ENCODE data around the gene RPRML. TPM values are rescaled to one million over a fixed set of nuclear protein-coding genes. Genes with fewer than 3 reads are reported as not detected.

RPRML gene
- total RNA-seq, 4 donors from 2014 or later: 0.59 TPM; not detected in 3

- no peaks in the 10 kb centered on the region for H3K9me3 ChIP-seq
- peaks cover 0 to 5% (median 0%) of the 10 kb centered on the region in 3 donors for H3K36me3 ChIP-seq
- no peak for DNase-seq (ENCODE audit: low spot score in 2 of 2)
- H3K4me3 ChIP-seq: no peak overlapping the region
- no peak overlapping the region for H3K27ac ChIP-seq
- peaks cover 0 to 27% (median 16%) of the 10 kb centered on the region in 4 donors for H3K4me1 ChIP-seq
- 70 to 71% methylated on average over 13 to 14 of the region's 14 CpGs for WGBS, 2 donors
- TF ChIP-seq EP300 (IDR thresholded peaks at IDR 0.05) (no peak), CTCF (IDR thresholded peaks at IDR 0.05) (no peak), POLR2A (IDR thresholded peaks at IDR 0.05) (no peak)
- peaks cover 0 to 51% of the 10 kb centered on the region in 2 donors for H3K27me3 ChIP-seq
Measured at GRCh38 chr17:46976626-46977270, 2.3 kb downstream of the RPRML start.

DNA sequence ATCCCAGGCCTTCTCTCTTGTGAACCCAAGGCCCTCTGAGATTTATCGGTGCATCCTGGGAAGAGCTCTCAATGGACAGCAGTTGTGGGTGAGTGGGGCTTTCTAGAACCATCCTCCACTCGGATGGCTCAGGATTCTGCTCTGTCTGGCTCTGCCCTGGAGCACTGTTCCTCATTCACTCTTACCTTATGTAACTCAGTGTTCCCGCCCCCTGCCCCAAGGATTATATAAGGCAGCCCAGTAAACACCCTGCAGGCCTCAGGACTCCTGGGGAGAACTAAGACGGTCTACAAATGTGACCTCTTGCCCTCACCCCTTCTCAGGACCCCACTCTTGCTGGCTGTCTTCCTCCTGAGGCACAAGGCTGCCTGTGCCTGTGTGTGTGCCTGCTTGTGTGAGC lies 3.8 kb downstream of the RPRML start:
- Histone ChIP-seq H3K4me1 (peaks cover 0 to 27% (median 16%) of the 10 kb centered on the region in 4 donors), H3K4me3 (no peak overlapping the region), H3K9me3 (no peaks in the 10 kb centered on the region), H3K27me3 (peaks cover 0 to 44% of the 10 kb centered on the region in 2 donors), H3K27ac (no peak overlapping the region), H3K36me3 (peaks cover 0 to 8% (median 0%) of the 10 kb centered on the region in 3 donors)
- WGBS, 2 donors: 68 to 75% methylated on average over 4 of the region's 4 CpGs
- TF ChIP-seq CTCF (IDR thresholded peaks at IDR 0.05): no peak
- TF ChIP-seq EP300 (IDR thresholded peaks at IDR 0.05): no peak
- TF ChIP-seq POLR2A (IDR thresholded peaks at IDR 0.05): no peak
- DNase-seq (ENCODE audit: low spot score in 2 of 2): no peak

- no peak for DNase-seq (ENCODE audit: low spot score in 2 of 2)
- peaks cover 0 to 20% (median 0%) of the 10 kb centered on the region in 3 donors for H3K36me3 ChIP-seq
- no peaks in the 10 kb centered on the region for H3K9me3 ChIP-seq
- H3K4me3 ChIP-seq: no peak overlapping the region
- 85% methylated on average over 11 of the region's 11 CpGs for WGBS, 2 donors
- peaks cover 0 to 19% (median 11%) of the 10 kb centered on the region in 4 donors for H3K4me1 ChIP-seq
- H3K27me3 ChIP-seq: peaks cover 0 to 32% of the 10 kb centered on the region in 2 donors
- no peak overlapping the region for H3K27ac ChIP-seq
- TF ChIP-seq CTCF (IDR thresholded peaks at IDR 0.05): no peak
- TF ChIP-seq POLR2A (IDR thresholded peaks at IDR 0.05): no peak
Measured at GRCh38 chr17:46974086-46974485, 5.0 kb downstream of the RPRML start.

- no peak overlapping the region for H3K27ac ChIP-seq
- peaks cover 0 to 14% of the 10 kb centered on the region in 2 donors for H3K27me3 ChIP-seq
- peaks cover 0 to 38% (median 0%) of the 10 kb centered on the region in 3 donors for H3K36me3 ChIP-seq
- WGBS, 2 donors: 76 to 78% methylated on average over 6 of the region's 6 CpGs
- H3K4me1 ChIP-seq: peaks cover 0 to 1% (median 0%) of the 10 kb centered on the region in 4 donors
- no peaks in the 10 kb centered on the region for H3K9me3 ChIP-seq
- no peak overlapping the region for H3K4me3 ChIP-seq
- TF ChIP-seq CTCF (IDR thresholded peaks at IDR 0.05) (no peak), EP300 (IDR thresholded peaks at IDR 0.05) (no peak), POLR2A (IDR thresholded peaks at IDR 0.05) (no peak)
- no peak for DNase-seq (ENCODE audit: low spot score in 2 of 2)
Measured at GRCh38 chr17:46972346-46972745, 6.7 kb downstream of the RPRML start.

GRCh38 chr17:46971647-46972300 lies 7.3 kb downstream of the RPRML start:
- H3K27me3 ChIP-seq: peaks cover 0 to 9% of the 10 kb centered on the region in 2 donors
- DNase-seq (ENCODE audit: low spot score in 2 of 2): no peak
- 74 to 75% methylated on average over 10 of the region's 10 CpGs for WGBS, 2 donors
- H3K27ac ChIP-seq: no peak overlapping the region
- peaks cover 0 to 43% (median 0%) of the 10 kb centered on the region in 3 donors for H3K36me3 ChIP-seq
- H3K4me3 ChIP-seq: no peak overlapping the region
- TF ChIP-seq CTCF (IDR thresholded peaks at IDR 0.05) (no peak), EP300 (IDR thresholded peaks at IDR 0.05) (no peak), POLR2A (IDR thresholded peaks at IDR 0.05) (no peak)
- no peaks in the 10 kb centered on the region for H3K9me3 ChIP-seq
- H3K4me1 ChIP-seq: no peaks in the 10 kb centered on the region

All from tibial nerve (tissue), 4 donors.